ENCODE results near the gene CRIP1.

CRIP1 gene

GRCh38 chr14:105480199-105480746 is 6.4 kb upstream of the CRIP1 start:
- in situ Hi-C loops (cut with HindIII; ENCODE audit: low sequenced_read_pairs), result no loop called here

GRCh38 chr14:105480807-105481801 is 5.6 kb upstream of the CRIP1 start:
- in situ Hi-C loops (cut with HindIII; ENCODE audit: low sequenced_read_pairs), result no loop called here

- in situ Hi-C loops (cut with HindIII; ENCODE audit: low sequenced_read_pairs), result no loop called here
Observed at GRCh38 chr14:105481886-105482457, 4.7 kb upstream of the CRIP1 start.

- in situ Hi-C loops (cut with HindIII; ENCODE audit: low sequenced_read_pairs), result no loop called here
Observed at GRCh38 chr14:105482486-105483110, 4.1 kb upstream of the CRIP1 start.

- in situ Hi-C loops (cut with HindIII; ENCODE audit: low sequenced_read_pairs), result no loop called here
Observed at GRCh38 chr14:105483300-105484068, 3.2 kb upstream of the CRIP1 start.

GRCh38 chr14:105484069-105484996 is 2.4 kb upstream of the CRIP1 start:
- in situ Hi-C loops (cut with HindIII; ENCODE audit: low sequenced_read_pairs), result no loop called here

- in situ Hi-C loops (cut with HindIII; ENCODE audit: low sequenced_read_pairs), result no loop called here
Observed at GRCh38 chr14:105484997-105485393, 1.7 kb upstream of the CRIP1 start.

- in situ Hi-C loops (cut with HindIII; ENCODE audit: low sequenced_read_pairs), result no loop called here
Observed at GRCh38 chr14:105485739-105486162, 935 bp upstream of the CRIP1 start.

GRCh38 chr14:105486974-105487448 is 325 bp downstream of the CRIP1 start:
- in situ Hi-C loops (cut with HindIII; ENCODE audit: low sequenced_read_pairs), result no loop called here

GRCh38 chr14:105487449-105487985 is 831 bp downstream of the CRIP1 start:
- in situ Hi-C loops (cut with HindIII; ENCODE audit: low sequenced_read_pairs), result no loop called here

- in situ Hi-C loops (cut with HindIII; ENCODE audit: low sequenced_read_pairs), result no loop called here
Observed at GRCh38 chr14:105487986-105488777, 1.5 kb downstream of the CRIP1 start.

- in situ Hi-C loops (cut with HindIII; ENCODE audit: low sequenced_read_pairs), result no loop called here
Observed at GRCh38 chr14:105488781-105489541, 2.3 kb downstream of the CRIP1 start.

- in situ Hi-C loops (cut with HindIII; ENCODE audit: low sequenced_read_pairs), result no loop called here
Observed at GRCh38 chr14:105489542-105490266, 3.0 kb downstream of the CRIP1 start.

- in situ Hi-C loops (cut with HindIII; ENCODE audit: low sequenced_read_pairs), result no loop called here
Observed at GRCh38 chr14:105490267-105490571, 3.5 kb downstream of the CRIP1 start.

GRCh38 chr14:105490572-105491365 is 4.1 kb downstream of the CRIP1 start, which contains the start of gene TEDC1:
Gene TEDC1, plus strand, starts transcription at chr14:105491246. Its CDS starts 130 bp downstream, at chr14:105491376.
- in situ Hi-C loops (cut with HindIII; ENCODE audit: low sequenced_read_pairs), result no loop called here

GRCh38 chr14:105491366-105491973 is 4.8 kb downstream of the CRIP1 start:
- in situ Hi-C loops (cut with HindIII; ENCODE audit: low sequenced_read_pairs), result no loop called here

Data from DLD1 (cell line).